ENCODE measurements around the gene LAMC1.

Gene LAMC1

GRCh38 chr1:183103577-183103976, 80.4 kb downstream of the LAMC1 start:
- no peak overlapping the region for H3K4me3 Mint-ChIP-seq
- no peak for TF ChIP-seq CTCF (IDR thresholded peaks at IDR 0.05)
- H3K27ac Mint-ChIP-seq: peak overlapping the region; percentile 50
- H3K36me3 Mint-ChIP-seq (ENCODE audit: low read depth): peaks cover 32% of the 10 kb centered on the region
- no peaks in the 10 kb centered on the region for H3K9me3 Mint-ChIP-seq
- no peak for DNase-seq
- peaks cover 34% of the 10 kb centered on the region for H3K4me1 Mint-ChIP-seq
- peaks cover 3% of the 10 kb centered on the region for H3K27me3 Mint-ChIP-seq (ENCODE audit: low read depth, poor library complexity)

- peaks cover 36% of the 10 kb centered on the region for H3K4me1 Mint-ChIP-seq
- DNase-seq: no peak
- TF ChIP-seq CTCF (IDR thresholded peaks at IDR 0.05): no peak
- H3K27ac Mint-ChIP-seq: no peak overlapping the region
- H3K4me3 Mint-ChIP-seq: no peak overlapping the region
- H3K36me3 Mint-ChIP-seq (ENCODE audit: low read depth): peaks cover 51% of the 10 kb centered on the region
- peaks cover 3% of the 10 kb centered on the region for H3K27me3 Mint-ChIP-seq (ENCODE audit: low read depth, poor library complexity)
- no peaks in the 10 kb centered on the region for H3K9me3 Mint-ChIP-seq
Observed at GRCh38 chr1:183105449-183105848, 82.2 kb downstream of the LAMC1 start.

GRCh38 chr1:183106166-183106565, 82.9 kb downstream of the LAMC1 start:
- DNase-seq: no peak
- H3K36me3 Mint-ChIP-seq (ENCODE audit: low read depth): peaks cover 58% of the 10 kb centered on the region
- peaks cover 37% of the 10 kb centered on the region for H3K4me1 Mint-ChIP-seq
- H3K4me3 Mint-ChIP-seq: no peak overlapping the region
- H3K27ac Mint-ChIP-seq: no peak overlapping the region
- H3K27me3 Mint-ChIP-seq (ENCODE audit: low read depth, poor library complexity): peaks cover 3% of the 10 kb centered on the region
- no peak for TF ChIP-seq CTCF (IDR thresholded peaks at IDR 0.05)
- H3K9me3 Mint-ChIP-seq: no peaks in the 10 kb centered on the region

GRCh38 chr1:183106746-183107145, 83.5 kb downstream of the LAMC1 start:
- Mint-ChIP-seq H3K27me3 (ENCODE audit: low read depth, poor library complexity) (peaks cover 3% of the 10 kb centered on the region), H3K36me3 (ENCODE audit: low read depth) (peaks cover 63% of the 10 kb centered on the region), H3K9me3 (no peaks in the 10 kb centered on the region), H3K4me3 (no peak overlapping the region), H3K4me1 (peaks cover 32% of the 10 kb centered on the region), H3K27ac (no peak overlapping the region)
- TF ChIP-seq CTCF (IDR thresholded peaks at IDR 0.05): no peak
- DNase-seq: no peak

GRCh38 chr1:183110326-183110880, 87.2 kb downstream of the LAMC1 start:
- Mint-ChIP-seq H3K36me3 (ENCODE audit: low read depth) (peaks cover 79% of the 10 kb centered on the region), H3K27ac (peak overlapping the region; percentile 4), H3K4me3 (no peak overlapping the region), H3K4me1 (peaks cover 10% of the 10 kb centered on the region), H3K27me3 (ENCODE audit: low read depth, poor library complexity) (peaks cover 3% of the 10 kb centered on the region), H3K9me3 (no peaks in the 10 kb centered on the region)
- DNase-seq: no peak
- no peak for TF ChIP-seq CTCF (IDR thresholded peaks at IDR 0.05)

GRCh38 chr1:183114441-183114840, 91.2 kb downstream of the LAMC1 start:
- Mint-ChIP-seq H3K4me1 (peaks cover 3% of the 10 kb centered on the region), H3K27ac (peak overlapping the region; percentile 68), H3K9me3 (no peaks in the 10 kb centered on the region), H3K36me3 (ENCODE audit: low read depth) (peaks cover 81% of the 10 kb centered on the region), H3K4me3 (no peak overlapping the region), H3K27me3 (ENCODE audit: low read depth, poor library complexity) (no peaks in the 10 kb centered on the region)
- DNase-seq: no peak
- no peak for TF ChIP-seq CTCF (IDR thresholded peaks at IDR 0.05)

Measured in nephron progenitor cell (in vitro differentiated cells).